ENCODE measurements around the gene KIF4A. TPM values are rescaled to one million over a fixed set of nuclear protein-coding genes. Genes with fewer than 3 reads are reported as not detected.

The KIF4A gene
- total and polyA plus RNA-seq, 9 of the 15 experiments (the other 6 are each of a cell fraction or from before 2014, with no cell fraction given): 13.0 to 42.7 (median 35.9) TPM

- TF ChIP-seq, protein P1, sequence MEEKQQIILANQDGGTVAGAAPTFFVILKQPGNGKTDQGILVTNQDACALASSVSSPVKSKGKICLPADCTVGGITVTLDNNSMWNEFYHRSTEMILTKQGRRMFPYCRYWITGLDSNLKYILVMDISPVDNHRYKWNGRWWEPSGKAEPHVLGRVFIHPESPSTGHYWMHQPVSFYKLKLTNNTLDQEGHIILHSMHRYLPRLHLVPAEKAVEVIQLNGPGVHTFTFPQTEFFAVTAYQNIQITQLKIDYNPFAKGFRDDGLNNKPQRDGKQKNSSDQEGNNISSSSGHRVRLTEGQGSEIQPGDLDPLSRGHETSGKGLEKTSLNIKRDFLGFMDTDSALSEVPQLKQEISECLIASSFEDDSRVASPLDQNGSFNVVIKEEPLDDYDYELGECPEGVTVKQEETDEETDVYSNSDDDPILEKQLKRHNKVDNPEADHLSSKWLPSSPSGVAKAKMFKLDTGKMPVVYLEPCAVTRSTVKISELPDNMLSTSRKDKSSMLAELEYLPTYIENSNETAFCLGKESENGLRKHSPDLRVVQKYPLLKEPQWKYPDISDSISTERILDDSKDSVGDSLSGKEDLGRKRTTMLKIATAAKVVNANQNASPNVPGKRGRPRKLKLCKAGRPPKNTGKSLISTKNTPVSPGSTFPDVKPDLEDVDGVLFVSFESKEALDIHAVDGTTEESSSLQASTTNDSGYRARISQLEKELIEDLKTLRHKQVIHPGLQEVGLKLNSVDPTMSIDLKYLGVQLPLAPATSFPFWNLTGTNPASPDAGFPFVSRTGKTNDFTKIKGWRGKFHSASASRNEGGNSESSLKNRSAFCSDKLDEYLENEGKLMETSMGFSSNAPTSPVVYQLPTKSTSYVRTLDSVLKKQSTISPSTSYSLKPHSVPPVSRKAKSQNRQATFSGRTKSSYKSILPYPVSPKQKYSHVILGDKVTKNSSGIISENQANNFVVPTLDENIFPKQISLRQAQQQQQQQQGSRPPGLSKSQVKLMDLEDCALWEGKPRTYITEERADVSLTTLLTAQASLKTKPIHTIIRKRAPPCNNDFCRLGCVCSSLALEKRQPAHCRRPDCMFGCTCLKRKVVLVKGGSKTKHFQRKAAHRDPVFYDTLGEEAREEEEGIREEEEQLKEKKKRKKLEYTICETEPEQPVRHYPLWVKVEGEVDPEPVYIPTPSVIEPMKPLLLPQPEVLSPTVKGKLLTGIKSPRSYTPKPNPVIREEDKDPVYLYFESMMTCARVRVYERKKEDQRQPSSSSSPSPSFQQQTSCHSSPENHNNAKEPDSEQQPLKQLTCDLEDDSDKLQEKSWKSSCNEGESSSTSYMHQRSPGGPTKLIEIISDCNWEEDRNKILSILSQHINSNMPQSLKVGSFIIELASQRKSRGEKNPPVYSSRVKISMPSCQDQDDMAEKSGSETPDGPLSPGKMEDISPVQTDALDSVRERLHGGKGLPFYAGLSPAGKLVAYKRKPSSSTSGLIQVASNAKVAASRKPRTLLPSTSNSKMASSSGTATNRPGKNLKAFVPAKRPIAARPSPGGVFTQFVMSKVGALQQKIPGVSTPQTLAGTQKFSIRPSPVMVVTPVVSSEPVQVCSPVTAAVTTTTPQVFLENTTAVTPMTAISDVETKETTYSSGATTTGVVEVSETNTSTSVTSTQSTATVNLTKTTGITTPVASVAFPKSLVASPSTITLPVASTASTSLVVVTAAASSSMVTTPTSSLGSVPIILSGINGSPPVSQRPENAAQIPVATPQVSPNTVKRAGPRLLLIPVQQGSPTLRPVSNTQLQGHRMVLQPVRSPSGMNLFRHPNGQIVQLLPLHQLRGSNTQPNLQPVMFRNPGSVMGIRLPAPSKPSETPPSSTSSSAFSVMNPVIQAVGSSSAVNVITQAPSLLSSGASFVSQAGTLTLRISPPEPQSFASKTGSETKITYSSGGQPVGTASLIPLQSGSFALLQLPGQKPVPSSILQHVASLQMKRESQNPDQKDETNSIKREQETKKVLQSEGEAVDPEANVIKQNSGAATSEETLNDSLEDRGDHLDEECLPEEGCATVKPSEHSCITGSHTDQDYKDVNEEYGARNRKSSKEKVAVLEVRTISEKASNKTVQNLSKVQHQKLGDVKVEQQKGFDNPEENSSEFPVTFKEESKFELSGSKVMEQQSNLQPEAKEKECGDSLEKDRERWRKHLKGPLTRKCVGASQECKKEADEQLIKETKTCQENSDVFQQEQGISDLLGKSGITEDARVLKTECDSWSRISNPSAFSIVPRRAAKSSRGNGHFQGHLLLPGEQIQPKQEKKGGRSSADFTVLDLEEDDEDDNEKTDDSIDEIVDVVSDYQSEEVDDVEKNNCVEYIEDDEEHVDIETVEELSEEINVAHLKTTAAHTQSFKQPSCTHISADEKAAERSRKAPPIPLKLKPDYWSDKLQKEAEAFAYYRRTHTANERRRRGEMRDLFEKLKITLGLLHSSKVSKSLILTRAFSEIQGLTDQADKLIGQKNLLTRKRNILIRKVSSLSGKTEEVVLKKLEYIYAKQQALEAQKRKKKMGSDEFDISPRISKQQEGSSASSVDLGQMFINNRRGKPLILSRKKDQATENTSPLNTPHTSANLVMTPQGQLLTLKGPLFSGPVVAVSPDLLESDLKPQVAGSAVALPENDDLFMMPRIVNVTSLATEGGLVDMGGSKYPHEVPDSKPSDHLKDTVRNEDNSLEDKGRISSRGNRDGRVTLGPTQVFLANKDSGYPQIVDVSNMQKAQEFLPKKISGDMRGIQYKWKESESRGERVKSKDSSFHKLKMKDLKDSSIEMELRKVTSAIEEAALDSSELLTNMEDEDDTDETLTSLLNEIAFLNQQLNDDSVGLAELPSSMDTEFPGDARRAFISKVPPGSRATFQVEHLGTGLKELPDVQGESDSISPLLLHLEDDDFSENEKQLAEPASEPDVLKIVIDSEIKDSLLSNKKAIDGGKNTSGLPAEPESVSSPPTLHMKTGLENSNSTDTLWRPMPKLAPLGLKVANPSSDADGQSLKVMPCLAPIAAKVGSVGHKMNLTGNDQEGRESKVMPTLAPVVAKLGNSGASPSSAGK (IDR thresholded peaks at IDR 0.05): no peak
- no peak for TF ChIP-seq ZNF79 (CRISPR knock-in tag; IDR thresholded peaks at IDR 0.05; ENCODE audit: low read depth)
- TF ChIP-seq, protein P2, sequence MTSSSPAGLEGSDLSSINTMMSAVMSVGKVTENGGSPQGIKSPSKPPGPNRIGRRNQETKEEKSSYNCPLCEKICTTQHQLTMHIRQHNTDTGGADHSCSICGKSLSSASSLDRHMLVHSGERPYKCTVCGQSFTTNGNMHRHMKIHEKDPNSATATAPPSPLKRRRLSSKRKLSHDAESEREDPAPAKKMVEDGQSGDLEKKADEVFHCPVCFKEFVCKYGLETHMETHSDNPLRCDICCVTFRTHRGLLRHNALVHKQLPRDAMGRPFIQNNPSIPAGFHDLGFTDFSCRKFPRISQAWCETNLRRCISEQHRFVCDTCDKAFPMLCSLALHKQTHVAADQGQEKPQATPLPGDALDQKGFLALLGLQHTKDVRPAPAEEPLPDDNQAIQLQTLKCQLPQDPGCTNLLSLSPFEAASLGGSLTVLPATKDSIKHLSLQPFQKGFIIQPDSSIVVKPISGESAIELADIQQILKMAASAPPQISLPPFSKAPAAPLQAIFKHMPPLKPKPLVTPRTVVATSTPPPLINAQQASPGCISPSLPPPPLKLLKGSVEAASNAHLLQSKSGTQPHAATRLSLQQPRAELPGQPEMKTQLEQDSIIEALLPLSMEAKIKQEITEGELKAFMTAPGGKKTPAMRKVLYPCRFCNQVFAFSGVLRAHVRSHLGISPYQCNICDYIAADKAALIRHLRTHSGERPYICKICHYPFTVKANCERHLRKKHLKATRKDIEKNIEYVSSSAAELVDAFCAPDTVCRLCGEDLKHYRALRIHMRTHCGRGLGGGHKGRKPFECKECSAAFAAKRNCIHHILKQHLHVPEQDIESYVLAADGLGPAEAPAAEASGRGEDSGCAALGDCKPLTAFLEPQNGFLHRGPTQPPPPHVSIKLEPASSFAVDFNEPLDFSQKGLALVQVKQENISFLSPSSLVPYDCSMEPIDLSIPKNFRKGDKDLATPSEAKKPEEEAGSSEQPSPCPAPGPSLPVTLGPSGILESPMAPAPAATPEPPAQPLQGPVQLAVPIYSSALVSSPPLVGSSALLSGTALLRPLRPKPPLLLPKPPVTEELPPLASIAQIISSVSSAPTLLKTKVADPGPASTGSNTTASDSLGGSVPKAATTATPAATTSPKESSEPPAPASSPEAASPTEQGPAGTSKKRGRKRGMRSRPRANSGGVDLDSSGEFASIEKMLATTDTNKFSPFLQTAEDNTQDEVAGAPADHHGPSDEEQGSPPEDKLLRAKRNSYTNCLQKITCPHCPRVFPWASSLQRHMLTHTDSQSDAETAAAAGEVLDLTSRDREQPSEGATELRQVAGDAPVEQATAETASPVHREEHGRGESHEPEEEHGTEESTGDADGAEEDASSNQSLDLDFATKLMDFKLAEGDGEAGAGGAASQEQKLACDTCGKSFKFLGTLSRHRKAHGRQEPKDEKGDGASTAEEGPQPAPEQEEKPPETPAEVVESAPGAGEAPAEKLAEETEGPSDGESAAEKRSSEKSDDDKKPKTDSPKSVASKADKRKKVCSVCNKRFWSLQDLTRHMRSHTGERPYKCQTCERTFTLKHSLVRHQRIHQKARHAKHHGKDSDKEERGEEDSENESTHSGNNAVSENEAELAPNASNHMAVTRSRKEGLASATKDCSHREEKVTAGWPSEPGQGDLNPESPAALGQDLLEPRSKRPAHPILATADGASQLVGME (CRISPR knock-in tag; IDR thresholded peaks at IDR 0.05): no peak
Observed at GRCh38 chrX:70289168-70289792, 624 bp upstream of the KIF4A start (continued).

All from K562 (cell line).